ENCODE measurements around the gene UBL4B. TPM values are rescaled to one million over a fixed set of nuclear protein-coding genes. Genes with fewer than 3 reads are reported as not detected.

Gene UBL4B
- total RNA-seq, 4 donors from 2014 or later: 0.48 to 1.8 (median 1.1) TPM; not detected in 1

- Histone ChIP-seq H3K27me3 (peaks cover 14% of the 10 kb centered on the region), H3K4me3 (no peak overlapping the region), H3K4me1 (no peaks in the 10 kb centered on the region), H3K36me3 (no peaks in the 10 kb centered on the region), H3K27ac (no peak overlapping the region), H3K9me3 (no peaks in the 10 kb centered on the region)
- 73% methylated on average over 2 of the region's 2 CpGs for WGBS
- DNase-seq (ENCODE audit: low spot score in 2 of 2): no peak
- TF ChIP-seq POLR2AphosphoS5 (IDR thresholded peaks at IDR 0.05) (no peak), POLR2A (IDR thresholded peaks at IDR 0.05) (no peak), CTCF (IDR thresholded peaks at IDR 0.05) (no peak), EP300 (IDR thresholded peaks at IDR 0.05) (no peak)
Measured at GRCh38 chr1:110091381-110091780, 20.9 kb upstream of the UBL4B start.

- 85% methylated on average over 3 of the region's 3 CpGs for WGBS
- DNase-seq (ENCODE audit: low spot score in 2 of 2): no peak
Measured at GRCh38 chr1:110091791-110092190, 20.5 kb upstream of the UBL4B start.

GRCh38 chr1:110092991-110093390 is 19.3 kb upstream of the UBL4B start:
- DNase-seq (ENCODE audit: low spot score in 2 of 2): no peak
- H3K4me3 ChIP-seq: no peak overlapping the region
- H3K36me3 ChIP-seq: no peaks in the 10 kb centered on the region
- TF ChIP-seq CTCF (IDR thresholded peaks at IDR 0.05) (no peak), POLR2A (IDR thresholded peaks at IDR 0.05) (no peak), POLR2AphosphoS5 (IDR thresholded peaks at IDR 0.05) (no peak), EP300 (IDR thresholded peaks at IDR 0.05) (no peak)
- 79% methylated on average over 2 of the region's 2 CpGs for WGBS
- H3K4me1 ChIP-seq: no peaks in the 10 kb centered on the region
- peaks cover 14% of the 10 kb centered on the region for H3K27me3 ChIP-seq
- no peak overlapping the region for H3K27ac ChIP-seq
- no peaks in the 10 kb centered on the region for H3K9me3 ChIP-seq

More at GRCh38 chr1:110091791-110092190, 20.5 kb upstream of the UBL4B start:
- Histone ChIP-seq H3K9me3 (no peaks in the 10 kb centered on the region), H3K27me3 (peaks cover 14% of the 10 kb centered on the region), H3K4me3 (no peak overlapping the region), H3K4me1 (no peaks in the 10 kb centered on the region), H3K27ac (no peak overlapping the region), H3K36me3 (no peaks in the 10 kb centered on the region)
- TF ChIP-seq EP300 (IDR thresholded peaks at IDR 0.05) (no peak), CTCF (IDR thresholded peaks at IDR 0.05) (no peak), POLR2A (IDR thresholded peaks at IDR 0.05) (no peak), POLR2AphosphoS5 (IDR thresholded peaks at IDR 0.05) (no peak)

GRCh38 chr1:110094931-110095654 is 17.1 kb upstream of the UBL4B start:
- DNase-seq (ENCODE audit: low spot score in 2 of 2): no peak
- TF ChIP-seq EP300 (IDR thresholded peaks at IDR 0.05) (no peak), POLR2A (IDR thresholded peaks at IDR 0.05) (no peak), POLR2AphosphoS5 (IDR thresholded peaks at IDR 0.05) (no peak), CTCF (IDR thresholded peaks at IDR 0.05) (no peak)
- H3K4me3 ChIP-seq: no peak overlapping the region
- H3K36me3 ChIP-seq: no peaks in the 10 kb centered on the region
- peaks cover 14% of the 10 kb centered on the region for H3K27me3 ChIP-seq
- H3K27ac ChIP-seq: no peak overlapping the region
- 63% methylated on average over 6 of the region's 7 CpGs for WGBS
- no peaks in the 10 kb centered on the region for H3K4me1 ChIP-seq
- H3K9me3 ChIP-seq: no peaks in the 10 kb centered on the region

GRCh38 chr1:110097507-110098221 is 14.6 kb upstream of the UBL4B start:
- TF ChIP-seq POLR2A (IDR thresholded peaks at IDR 0.05) (no peak), EP300 (IDR thresholded peaks at IDR 0.05) (no peak), CTCF (IDR thresholded peaks at IDR 0.05) (no peak), POLR2AphosphoS5 (IDR thresholded peaks at IDR 0.05) (no peak)
- Histone ChIP-seq H3K4me1 (no peaks in the 10 kb centered on the region), H3K27me3 (peaks cover 14% of the 10 kb centered on the region), H3K9me3 (no peaks in the 10 kb centered on the region), H3K4me3 (no peak overlapping the region), H3K27ac (no peak overlapping the region), H3K36me3 (no peaks in the 10 kb centered on the region)
- 69% methylated on average over 9 of the region's 11 CpGs for WGBS
- DNase-seq (ENCODE audit: low spot score in 2 of 2): no peak

Data from suprapubic skin (tissue), 4 donors.